Erythroblast (primary cell): ENCODE data around the gene TMEM30B.

Source experiments
- GATA1 ChIP-seq: IDR thresholded peaks from 2 replicates; pipeline ENCODE4 v1.6.1; 2011; ENCODE audit warnings: low read depth, mild to moderate bottlenecking, control low read depth, low read length, moderate library complexity
- POLR2A ChIP-seq: IDR thresholded peaks from 2 replicates; pipeline ENCODE4 v1.6.1; 2011; ENCODE audit warnings: mild to moderate bottlenecking, low read length

GRCh38 chr14:61266436-61266835, 14.7 kb downstream of the TMEM30B start:
- TF ChIP-seq POLR2A (no peak), GATA1 (no peak)
